HepG2 (cell line): ENCODE measurements around the gene DDAH2. TPM values are rescaled to one million over a fixed set of nuclear protein-coding genes. Genes with fewer than 3 reads are reported as not detected.
A peak's percentile ranks its signal among the peaks of the same experiment; 100 is the strongest.

Experiments used
- DPF2 ChIP-seq: sonication (generic); formaldehyde crosslinking; IDR thresholded peaks from 2 replicates; pipeline ENCODE4 v1.4.0; 2020; ENCODE audit warnings: mild to moderate bottlenecking, low read depth, missing genetic modification reagents, borderline replicate concordance
- HCFC1 ChIP-seq: fragments of 150-350 bp; IDR thresholded peaks from 2 replicates; pipeline ENCODE4 v1.6.1; 2014; ENCODE audit warnings: low read depth, low read length
- HDAC1 ChIP-seq: sonication (generic); formaldehyde crosslinking; IDR thresholded peaks from 2 replicates; pipeline ENCODE4 v1.5.1; 2020; ENCODE audit warnings: mild to moderate bottlenecking, missing genetic modification reagents
- MAF1 ChIP-seq: sonication (generic); formaldehyde crosslinking; IDR thresholded peaks from 2 replicates; pipeline ENCODE4 v1.5.0; 2020; ENCODE audit warnings: missing genetic modification reagents, borderline replicate concordance
- MED8 ChIP-seq: sonication (generic); formaldehyde crosslinking; IDR thresholded peaks from 2 replicates; pipeline ENCODE4 v1.8.1; 2023; ENCODE audit warnings: mild to moderate bottlenecking, missing genetic modification reagents; ENCODE audit not compliant: insufficient replicate concordance
- NFE2 ChIP-seq: sonication (generic); formaldehyde crosslinking; IDR thresholded peaks from 2 replicates; pipeline ENCODE4 v1.4.0; 2020; ENCODE audit warnings: missing genetic modification reagents
- TAF15 ChIP-seq: fragments of 200-400 bp; formaldehyde crosslinking; IDR thresholded peaks from one replicate; pipeline ENCODE4 v1.6.1; 2018; ENCODE audit warnings: mild to moderate bottlenecking, low read depth, low read length; ENCODE audit not compliant: poor library complexity, severe bottlenecking
- ZNF205 ChIP-seq: IDR thresholded peaks from 2 replicates; pipeline ENCODE4 v1.6.1; 2018; ENCODE audit warnings: missing biosample characterization, missing genetic modification reagents
- ZNF230 ChIP-seq: sonication (generic); formaldehyde crosslinking; IDR thresholded peaks from 2 replicates; pipeline ENCODE4 v1.4.0; 2020; ENCODE audit warnings: mild to moderate bottlenecking, missing genetic modification reagents
- ZNF350 ChIP-seq: sonication (generic); formaldehyde crosslinking; IDR thresholded peaks from 2 replicates; pipeline ENCODE4 v1.4.0; 2020; ENCODE audit warnings: mild to moderate bottlenecking, low read depth, missing genetic modification reagents, borderline replicate concordance
- ZNF549 ChIP-seq: sonication (generic); formaldehyde crosslinking; IDR thresholded peaks from 2 replicates; pipeline ENCODE4 v1.5.0; 2020; ENCODE audit warnings: missing genetic modification reagents
- ZNF589 ChIP-seq: sonication (generic); formaldehyde crosslinking; conservative IDR thresholded peaks from 2 replicates; pipeline ENCODE4 v1.8.0; 2022; ENCODE audit warnings: mild to moderate bottlenecking, moderate library complexity, missing genetic modification reagents
- ZNF614 ChIP-seq: IDR thresholded peaks from 2 replicates; pipeline ENCODE4 v1.6.1; 2018; ENCODE audit warnings: missing biosample characterization, missing genetic modification reagents, inconsistent platforms, borderline replicate concordance
- ZNF83 ChIP-seq: sonication (generic); formaldehyde crosslinking; IDR thresholded peaks from 2 replicates; pipeline ENCODE4 v1.4.0; 2020; ENCODE audit warnings: missing genetic modification reagents, mild to moderate bottlenecking, borderline replicate concordance
- ZNF878 ChIP-seq: sonication (generic); formaldehyde crosslinking; IDR thresholded peaks from 2 replicates; pipeline ENCODE4 v1.8.1; 2023; ENCODE audit warnings: mild to moderate bottlenecking, missing genetic modification reagents, moderate library complexity
- polyA plus RNA-seq, 8 experiments: library from polyadenylated mRNA; depleted of rRNA in 3 of 8; stranded (reverse) in 7 of 8; unstranded in 1 of 8; fragments of >200 nt; fragmentation: Illumina TruSeq in 4 of 8; extraction: Trizol in 4 of 8; gene quantifications; 2 replicates each; pipeline versions ENCODE4 v1.2.1 to v1.2.3, GENCODE V29; 2011 to 2016; ENCODE audit warnings: low read depth in 4 of 8, missing spikeins in 1 of 8, mixed read lengths in 1 of 8; ENCODE audit not compliant: insufficient read depth in 1 of 8
- total RNA-seq, 5 experiments: library from RNA; depleted of rRNA; stranded (reverse); fragments of >200 nt; fragmentation: Illumina TruSeq; extraction: Trizol; gene quantifications; 2 replicates each; pipeline ENCODE4 v1.2.3, GENCODE V29; 2016; ENCODE audit warnings: low read depth in 1 of 5
- TF ChIP-seq, protein P1 (sequence below): sonication (generic); formaldehyde crosslinking; IDR thresholded peaks from 2 replicates; pipeline ENCODE4 v1.4.0; 2020; ENCODE audit warnings: missing genetic modification reagents, borderline replicate concordance
- TF ChIP-seq, protein P2 (sequence below): sonication (generic); formaldehyde crosslinking; IDR thresholded peaks from 2 replicates; pipeline ENCODE4 v1.4.0; 2020; ENCODE audit warnings: missing genetic modification reagents, mild to moderate bottlenecking, borderline replicate concordance
- TF ChIP-seq, protein P3 (sequence below): sonication (generic); formaldehyde crosslinking; IDR thresholded peaks from 2 replicates; pipeline ENCODE4 v1.8.0; 2022; ENCODE audit warnings: mild to moderate bottlenecking, missing genetic modification reagents, borderline replicate concordance

Gene DDAH2
- total and polyA plus RNA-seq, 2 of the 13 experiments (the other 11 are each of a cell fraction or from before 2014, with no cell fraction given) = 16.4 to 21.1 TPM

DNA sequence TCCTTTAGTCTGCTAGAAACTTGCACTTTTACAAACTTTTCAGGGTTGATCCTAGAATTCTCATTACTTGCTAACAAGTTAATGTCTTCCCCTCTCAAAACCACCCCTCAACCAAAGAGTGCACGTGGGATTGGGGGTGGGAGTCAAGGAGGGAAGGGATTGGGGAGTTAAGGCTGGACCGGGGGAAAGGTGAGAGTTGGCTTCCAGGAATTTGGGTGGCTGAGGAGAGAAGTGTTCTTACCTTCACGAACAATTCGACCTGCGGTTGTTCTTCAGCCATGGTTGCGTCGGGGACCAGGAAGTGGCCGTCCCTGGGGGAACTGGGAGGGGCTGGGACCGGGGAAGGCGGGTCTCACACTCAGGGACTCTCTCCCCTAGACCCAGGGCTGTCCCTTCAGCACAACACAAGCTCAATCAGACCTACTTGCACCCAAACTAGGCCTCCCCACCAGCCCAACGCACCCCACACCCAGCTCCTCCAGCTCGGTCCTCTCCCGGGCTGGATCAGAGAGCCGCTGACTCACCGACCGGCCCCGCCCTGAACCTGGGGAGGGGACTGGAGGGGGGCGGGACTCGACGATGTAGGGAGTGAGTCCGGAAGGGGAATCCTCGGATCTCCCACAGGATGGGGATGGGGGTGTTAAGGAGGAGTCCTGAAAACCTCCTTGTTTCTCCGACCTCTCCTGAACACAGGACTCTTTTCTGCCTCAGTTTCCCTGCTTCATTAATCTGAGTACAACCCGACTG, 7.1 kb upstream of the DDAH2 start, which contains the start of gene CLIC1 (continued):
- peak; percentile 70 for TF ChIP-seq ZNF350 (CRISPR knock-in tag)
- TF ChIP-seq, protein P1, sequence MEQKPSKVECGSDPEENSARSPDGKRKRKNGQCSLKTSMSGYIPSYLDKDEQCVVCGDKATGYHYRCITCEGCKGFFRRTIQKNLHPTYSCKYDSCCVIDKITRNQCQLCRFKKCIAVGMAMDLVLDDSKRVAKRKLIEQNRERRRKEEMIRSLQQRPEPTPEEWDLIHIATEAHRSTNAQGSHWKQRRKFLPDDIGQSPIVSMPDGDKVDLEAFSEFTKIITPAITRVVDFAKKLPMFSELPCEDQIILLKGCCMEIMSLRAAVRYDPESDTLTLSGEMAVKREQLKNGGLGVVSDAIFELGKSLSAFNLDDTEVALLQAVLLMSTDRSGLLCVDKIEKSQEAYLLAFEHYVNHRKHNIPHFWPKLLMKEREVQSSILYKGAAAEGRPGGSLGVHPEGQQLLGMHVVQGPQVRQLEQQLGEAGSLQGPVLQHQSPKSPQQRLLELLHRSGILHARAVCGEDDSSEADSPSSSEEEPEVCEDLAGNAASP (CRISPR knock-in tag) = peak; percentile 45; the same call in 1 of the 2 replicates
- TF ChIP-seq ZNF614 (CRISPR knock-in tag) = peak; percentile 92; the same call in 1 of the 2 replicates
- peak; percentile 68 for TF ChIP-seq TAF15
- 0 out of 2 replicates have a peak, but pooled peaks have one; percentile 18 for TF ChIP-seq ZNF205 (CRISPR knock-in tag)
- peak; percentile 65; the same call in 1 of the 2 replicates for TF ChIP-seq ZNF589 (CRISPR knock-in tag)
- TF ChIP-seq HCFC1 = no peak
- TF ChIP-seq, protein P2, sequence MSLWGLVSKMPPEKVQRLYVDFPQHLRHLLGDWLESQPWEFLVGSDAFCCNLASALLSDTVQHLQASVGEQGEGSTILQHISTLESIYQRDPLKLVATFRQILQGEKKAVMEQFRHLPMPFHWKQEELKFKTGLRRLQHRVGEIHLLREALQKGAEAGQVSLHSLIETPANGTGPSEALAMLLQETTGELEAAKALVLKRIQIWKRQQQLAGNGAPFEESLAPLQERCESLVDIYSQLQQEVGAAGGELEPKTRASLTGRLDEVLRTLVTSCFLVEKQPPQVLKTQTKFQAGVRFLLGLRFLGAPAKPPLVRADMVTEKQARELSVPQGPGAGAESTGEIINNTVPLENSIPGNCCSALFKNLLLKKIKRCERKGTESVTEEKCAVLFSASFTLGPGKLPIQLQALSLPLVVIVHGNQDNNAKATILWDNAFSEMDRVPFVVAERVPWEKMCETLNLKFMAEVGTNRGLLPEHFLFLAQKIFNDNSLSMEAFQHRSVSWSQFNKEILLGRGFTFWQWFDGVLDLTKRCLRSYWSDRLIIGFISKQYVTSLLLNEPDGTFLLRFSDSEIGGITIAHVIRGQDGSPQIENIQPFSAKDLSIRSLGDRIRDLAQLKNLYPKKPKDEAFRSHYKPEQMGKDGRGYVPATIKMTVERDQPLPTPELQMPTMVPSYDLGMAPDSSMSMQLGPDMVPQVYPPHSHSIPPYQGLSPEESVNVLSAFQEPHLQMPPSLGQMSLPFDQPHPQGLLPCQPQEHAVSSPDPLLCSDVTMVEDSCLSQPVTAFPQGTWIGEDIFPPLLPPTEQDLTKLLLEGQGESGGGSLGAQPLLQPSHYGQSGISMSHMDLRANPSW (CRISPR knock-in tag) = no peak
- TF ChIP-seq MAF1 (CRISPR knock-in tag) = no peak
- TF ChIP-seq ZNF549 (CRISPR knock-in tag) = no peak
- TF ChIP-seq MED8 = peak; percentile 69
- TF ChIP-seq ZNF878 (CRISPR knock-in tag) = no peak; the same call in 1 of the 2 replicates
- no peak; the same call in 1 of the 2 replicates for TF ChIP-seq DPF2 (CRISPR knock-in tag)
- TF ChIP-seq, protein P3, sequence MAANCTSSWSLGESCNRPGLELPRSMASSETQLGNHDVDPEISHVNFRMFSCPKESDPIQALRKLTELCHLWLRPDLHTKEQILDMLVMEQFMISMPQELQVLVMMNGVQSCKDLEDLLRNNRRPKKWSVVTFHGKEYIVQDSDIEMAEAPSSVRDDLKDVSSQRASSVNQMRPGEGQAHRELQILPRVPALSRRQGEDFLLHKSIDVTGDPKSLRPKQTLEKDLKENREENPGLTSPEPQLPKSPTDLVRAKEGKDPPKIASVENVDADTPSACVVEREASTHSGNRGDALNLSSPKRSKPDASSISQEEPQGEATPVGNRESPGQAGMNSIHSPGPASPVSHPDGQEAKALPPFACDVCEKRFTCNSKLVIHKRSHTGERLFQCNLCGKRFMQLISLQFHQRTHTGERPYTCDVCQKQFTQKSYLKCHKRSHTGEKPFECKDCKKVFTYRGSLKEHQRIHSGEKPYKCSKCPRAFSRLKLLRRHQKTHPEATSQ = 0 out of 2 replicates have a peak, but pooled peaks have one; percentile 56
- no peak; the same call in none of the 2 replicates for TF ChIP-seq NFE2 (CRISPR knock-in tag)
- TF ChIP-seq HDAC1 (CRISPR knock-in tag) = peak; percentile 75; the same call in 1 of the 2 replicates
- TF ChIP-seq ZNF83 (CRISPR knock-in tag) = no peak
- no peak; the same call in 1 of the 2 replicates for TF ChIP-seq ZNF230 (CRISPR knock-in tag)
